Fibroblast of lung (primary cell): ENCODE data around the gene SERINC4. TPM values are rescaled to one million over a fixed set of nuclear protein-coding genes. Genes with fewer than 3 reads are reported as not detected.
"Not testable (repeated sequence)": the region's sequence is repeated elsewhere in the genome, so short reads cannot be mapped to it uniquely, and the experiment has no call there.

ENCODE experiments used
- DNase-seq, 2 donors: peaks; one replicate each; pipeline versions ENCODE4 v3.0.0 to v3.0.0-alpha.2; 2010; ENCODE audit warnings: low read depth in 2 of 2
- H2AFZ ChIP-seq: 2 replicates; pipeline ENCODE4 v1.5.1; 2012; ENCODE audit warnings: low read length, control low read depth, inconsistent platforms
- H3K27ac ChIP-seq: 2 replicates; pipeline ENCODE4 v1.5.1; 2011; ENCODE audit warnings: low read length, control low read depth; ENCODE audit not compliant: insufficient read depth
- H3K27me3 ChIP-seq: 2 replicates; pipeline ENCODE4 v1.5.1; 2011; ENCODE audit warnings: mild to moderate bottlenecking, low read length; ENCODE audit not compliant: control insufficient read depth, insufficient read depth
- H3K36me3 ChIP-seq: 2 replicates; pipeline ENCODE4 v1.5.1; 2011; ENCODE audit warnings: low read length; ENCODE audit not compliant: control insufficient read depth, insufficient read depth
- H3K4me1 ChIP-seq: 2 replicates; pipeline ENCODE4 v1.5.1; 2011; ENCODE audit warnings: low read length; ENCODE audit not compliant: control insufficient read depth, insufficient read depth; ENCODE audit errors: extremely low read depth
- H3K4me2 ChIP-seq: 2 replicates; pipeline ENCODE4 v1.5.1; 2011; ENCODE audit warnings: low read length, control low read depth; ENCODE audit not compliant: insufficient read depth; ENCODE audit errors: extremely low read depth
- H3K4me3 ChIP-seq, 4 experiments: fragments of 200-600 bp in 1 of 4; sonication (generic) in 1 of 4; replicated peaks in 1 of 4; 2 replicates each; pipeline ENCODE4 v1.5.1; 2011 to 2016; ENCODE audit warnings: low read length in 4 of 4, low read depth in 3 of 4, mild to moderate bottlenecking in 3 of 4, control low read depth in 2 of 4, inconsistent platforms in 1 of 4, mixed read lengths in 1 of 4; ENCODE audit not compliant: insufficient read depth in 1 of 4; ENCODE audit errors: control extremely low read depth in 1 of 4
- H3K79me2 ChIP-seq: 2 replicates; pipeline ENCODE4 v1.5.1; 2012; ENCODE audit warnings: mild to moderate bottlenecking, low read length, inconsistent platforms; ENCODE audit not compliant: control insufficient read depth, insufficient read depth
- H3K9ac ChIP-seq: 2 replicates; pipeline ENCODE4 v1.5.1; 2011; ENCODE audit warnings: mild to moderate bottlenecking, low read length, control low read depth; ENCODE audit not compliant: insufficient read depth
- H3K9me3 ChIP-seq: 2 replicates; pipeline ENCODE4 v1.5.1; 2012; ENCODE audit warnings: low read depth, low read length; ENCODE audit not compliant: control insufficient read depth, insufficient read depth
- H4K20me1 ChIP-seq: 2 replicates; pipeline ENCODE4 v1.5.1; 2011; ENCODE audit warnings: low read length; ENCODE audit not compliant: control insufficient read depth, insufficient read depth; ENCODE audit errors: extremely low read depth
- CTCF ChIP-seq, 2 donors: IDR thresholded peaks in 1 of 2; conservative IDR thresholded peaks in 1 of 2; 1 replicate in 1 of 2; 2 replicates in 1 of 2; pipeline ENCODE4 v1.5.1; 2011 to 2012; ENCODE audit warnings: low read length in 2 of 2, control low read depth in 1 of 2, inconsistent platforms in 1 of 2, low read depth in 1 of 2, mild to moderate bottlenecking in 1 of 2
- EZH2 ChIP-seq: IDR thresholded peaks from 2 replicates; pipeline ENCODE4 v1.5.1; 2012; ENCODE audit warnings: low read length, control low read depth, mild to moderate bottlenecking; ENCODE audit errors: missing control alignments
- polyA plus RNA-seq, 2 donors: library from polyadenylated mRNA; depleted of rRNA in 1 of 2; stranded (reverse) in 1 of 2; unstranded in 1 of 2; fragments of >200 nt; gene quantifications; 2 replicates each; pipeline ENCODE4 v1.2.1, GENCODE V29; 2011 to 2012; ENCODE audit warnings: missing spikeins in 1 of 2
- total RNA-seq: library from RNA; depleted of rRNA; stranded (reverse); fragments of >200 nt; gene quantifications from 2 replicates; pipeline ENCODE4 v1.2.1, GENCODE V29; 2014

The SERINC4 gene
- total and polyA plus RNA-seq, 2 donors (not counting 1 experiment from before 2014, with no cell fraction given), result 0.06 to 0.17 TPM

DNA sequence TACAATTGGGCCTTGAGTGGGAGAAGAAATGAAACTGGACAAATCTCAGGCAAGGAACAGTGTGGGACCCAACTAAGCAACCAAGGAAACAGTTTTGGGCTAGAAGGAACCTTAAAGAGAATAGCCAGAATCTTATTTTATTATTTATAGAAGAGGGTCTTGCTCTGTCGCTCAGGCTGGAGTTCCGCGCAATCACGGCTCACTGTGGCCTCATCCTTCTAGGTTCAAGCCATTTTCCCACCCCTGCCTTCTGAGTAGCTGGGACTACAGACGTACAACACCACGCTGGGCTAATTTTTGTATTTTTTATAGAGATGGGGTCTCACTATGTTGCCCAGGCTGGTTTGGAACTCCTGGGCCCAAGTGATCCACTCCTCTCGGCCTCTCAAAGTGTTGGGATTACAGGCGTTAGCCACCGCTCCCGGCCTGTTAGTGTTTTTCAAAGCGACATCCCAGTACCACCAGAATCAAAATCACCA, 26.0 kb upstream of the SERINC4 start:
- Histone ChIP-seq H3K4me3 (peak overlapping the region in 2 of 4 experiments; percentile 55 to 79), H3K79me2 (peaks cover 47% of the 10 kb centered on the region), H3K4me1 (peaks cover 3% of the 10 kb centered on the region), H3K36me3 (no peaks in the 10 kb centered on the region), H3K9ac (no peak overlapping the region), H3K9me3 (no peaks in the 10 kb centered on the region), H4K20me1 (no peaks in the 10 kb centered on the region), H3K4me2 (peak overlapping the region; percentile 99), H3K27me3 (no peaks in the 10 kb centered on the region), H3K27ac (peak overlapping the region; percentile 90), H2AFZ (no peak overlapping the region)
- TF ChIP-seq CTCF (conservative IDR thresholded peaks at IDR 0.05 in 1 of 2, IDR thresholded peaks at IDR 0.05 in 1 of 2; ENCODE audit: low read depth in 1 of 2, low read length in 2 of 2) (no peak), EZH2 (no peak)
- DNase-seq, result no peak

DNA sequence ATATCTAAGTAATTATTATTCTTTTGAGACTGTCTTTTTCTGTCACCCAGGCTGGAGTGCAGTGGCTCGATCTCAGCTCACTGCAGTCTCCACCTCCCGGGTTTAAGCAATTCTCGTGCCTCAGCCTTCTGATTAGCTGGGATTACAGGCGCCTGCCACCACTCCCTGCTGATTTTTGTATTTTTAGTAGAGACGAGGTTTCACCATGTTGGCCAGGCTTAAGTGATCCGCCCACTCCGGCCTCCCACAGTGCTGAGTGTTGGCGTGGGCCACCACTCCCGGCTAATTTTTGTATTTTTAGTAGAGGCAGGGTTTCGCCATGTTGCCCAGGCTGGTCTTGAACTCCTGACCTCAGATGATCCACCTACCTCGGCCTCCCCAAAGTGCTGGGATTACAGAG, 25.3 kb upstream of the SERINC4 start:
- H3K27me3 ChIP-seq, H3K4me3 ChIP-seq, H3K27ac ChIP-seq, DNase-seq, H3K4me1 ChIP-seq, H4K20me1 ChIP-seq, H3K9me3 ChIP-seq, H2AFZ ChIP-seq, H3K4me2 ChIP-seq, H3K9ac ChIP-seq, H3K36me3 ChIP-seq: not testable (repeated sequence)
- peaks cover 55% of the 10 kb centered on the region for H3K79me2 ChIP-seq

DNA sequence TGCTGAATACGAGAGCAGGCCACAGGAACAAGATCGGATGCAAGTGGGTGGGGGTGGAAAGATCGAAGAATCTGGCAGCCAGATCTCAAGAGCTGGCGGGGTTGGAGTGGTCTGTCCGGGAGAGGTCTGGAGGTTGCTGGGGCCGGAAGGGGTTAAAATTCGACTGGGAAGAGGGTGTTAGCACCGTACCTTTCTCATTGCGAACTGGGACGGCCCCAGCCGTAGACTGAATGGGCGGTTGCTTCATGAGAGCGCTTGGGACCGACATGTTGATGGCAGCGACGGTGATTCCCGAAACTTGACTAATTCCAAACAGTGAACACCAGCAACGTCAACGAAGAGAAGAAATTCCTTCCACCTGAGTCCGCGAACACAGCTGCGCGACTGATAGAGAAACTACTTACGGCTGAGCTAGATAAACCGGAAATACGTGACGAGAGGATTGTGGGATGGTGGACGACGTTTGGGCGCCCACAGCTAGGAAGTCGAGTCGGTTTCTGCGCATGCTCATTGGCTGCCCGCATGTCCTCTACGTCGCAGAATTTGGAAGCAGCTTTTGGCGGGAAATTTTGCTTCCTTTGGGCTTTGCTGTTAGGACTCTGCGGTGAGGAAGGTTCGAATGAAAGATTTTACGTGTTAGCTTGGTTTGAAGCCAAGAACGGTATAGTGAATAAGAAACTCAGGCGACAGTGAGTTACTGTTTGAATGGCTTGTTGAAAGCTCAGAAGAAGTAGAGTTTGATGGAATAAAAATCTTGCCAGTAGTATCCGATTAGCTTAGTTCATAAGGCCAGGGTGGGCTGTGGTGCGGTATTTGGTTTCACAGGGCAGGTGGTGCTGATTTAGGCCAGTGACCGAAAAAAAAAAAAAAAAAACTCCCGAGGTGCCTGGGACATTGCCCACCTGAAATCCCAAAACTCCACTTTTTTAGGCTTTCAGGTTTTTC, 24.6 kb upstream of the SERINC4 start, which contains the start of gene MFAP1:
TSS of gene MFAP1 (minus strand) at position 389 of the 945 bp plus-strand sequence. CDS start at position 268, 121 bp downstream.
- Histone ChIP-seq H3K9me3 (no peaks in the 10 kb centered on the region), H3K4me1 (peaks cover 3% of the 10 kb centered on the region), H3K4me2 (peak within 1 kb of the TSS; percentile 82), H4K20me1 (no peaks in the 10 kb centered on the region), H3K79me2 (peaks cover 59% of the 10 kb centered on the region), H3K9ac (peak within 1 kb of the TSS; percentile 93), H3K36me3 (no peaks in the 10 kb centered on the region), H3K4me3 (peak within 1 kb of the TSS; percentile 63 to 98 (median 83)), H3K27me3 (no peaks in the 10 kb centered on the region), H2AFZ (peak within 1 kb of the TSS; percentile 43), H3K27ac (peak within 1 kb of the TSS; percentile 98)
- no peak for TF ChIP-seq CTCF (conservative IDR thresholded peaks at IDR 0.05 in 1 of 2, IDR thresholded peaks at IDR 0.05 in 1 of 2; ENCODE audit: low read depth in 1 of 2, low read length in 2 of 2)
- TF ChIP-seq EZH2, result no peak
- peak; percentile 98 for DNase-seq
